Mesenteric fat pad (tissue), 1 donor: ENCODE results near the gene KCTD16. TPM values are rescaled to one million over a fixed set of nuclear protein-coding genes. Genes with fewer than 3 reads are reported as not detected.

Source experiments
- DNase-seq: peaks from one replicate; pipeline ENCODE4 v3.0.0-alpha.2; 2020; ENCODE audit warnings: low spot score
- total RNA-seq: library from RNA; stranded (reverse); fragmentation: NEBNext Ultra II Directional; extraction: Animal tissue kit (Norgen Biotek cat#: 25700); gene quantifications from one replicate; pipeline ENCODE4 v1.2.1, GENCODE V29; 2021
- donor health status: DM: yes; HTN: yes; CAD: no.

Gene KCTD16
- total RNA-seq, 1 donor from 2014 or later = 0.32 TPM

DNA sequence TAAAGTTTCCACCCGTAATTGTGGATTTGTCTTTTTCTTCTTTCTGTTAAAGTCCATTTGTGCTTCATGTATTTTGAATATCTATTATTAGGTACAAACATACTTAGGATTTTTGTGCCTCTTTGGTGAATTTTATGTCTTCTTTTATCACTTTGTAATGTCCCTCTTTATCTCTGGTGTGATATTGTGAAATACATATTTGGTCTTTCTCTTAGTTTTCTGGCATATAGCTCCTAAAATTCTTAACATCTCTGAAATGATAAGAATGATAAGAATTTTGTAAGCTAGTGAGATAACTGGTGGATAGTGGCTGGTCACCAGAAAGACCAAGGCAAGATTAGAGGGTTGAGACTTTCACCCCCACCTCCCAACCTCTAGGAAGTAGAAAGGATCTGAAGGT is 111.1 kb downstream of the KCTD16 start:
- DNase-seq = no peak

DNA sequence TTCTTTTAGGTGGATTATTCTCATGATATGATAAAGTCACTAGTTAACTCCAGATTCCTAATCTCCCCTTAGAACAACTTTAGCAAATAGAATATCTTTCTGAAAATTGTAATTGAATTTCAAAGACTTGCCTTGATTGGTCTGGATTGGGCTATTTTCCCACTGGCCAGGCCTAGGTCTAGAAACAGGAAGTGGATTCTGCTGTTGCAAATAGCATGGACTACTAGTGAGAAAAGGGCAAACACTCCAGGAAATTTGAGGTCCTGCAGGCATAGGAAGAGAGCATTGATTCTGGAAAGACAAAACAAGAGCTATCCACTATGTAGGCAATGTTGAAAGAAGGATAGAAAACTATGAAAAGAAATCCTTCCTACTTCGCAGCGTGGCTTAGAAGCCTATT is 113.4 kb downstream of the KCTD16 start:
- DNase-seq = no peak

- DNase-seq = no peak
Observed at GRCh38 chr5:144284931-144285502, 114.3 kb downstream of the KCTD16 start.

DNA sequence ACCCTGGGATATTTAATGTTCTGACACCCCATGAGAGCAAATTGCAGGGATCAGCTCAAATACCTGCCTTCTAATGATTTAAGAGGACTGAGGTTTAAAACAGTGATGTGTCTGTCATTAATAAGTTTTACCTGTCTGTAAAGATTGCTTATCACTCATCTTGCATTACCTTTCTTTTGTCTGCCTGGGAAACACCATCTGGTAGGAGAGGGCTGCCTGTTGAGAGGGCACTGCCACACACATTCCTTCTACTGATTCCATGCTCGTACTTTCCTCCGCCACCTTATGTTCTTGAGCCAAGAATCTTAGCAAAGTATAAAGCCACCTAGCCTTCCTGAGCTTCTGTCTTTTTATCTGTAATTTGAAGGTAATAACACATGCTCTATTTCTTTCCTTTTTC is 118.6 kb downstream of the KCTD16 start:
- no peak for DNase-seq

- DNase-seq = no peak
Observed at GRCh38 chr5:144292029-144292428, 121.4 kb downstream of the KCTD16 start.

DNA sequence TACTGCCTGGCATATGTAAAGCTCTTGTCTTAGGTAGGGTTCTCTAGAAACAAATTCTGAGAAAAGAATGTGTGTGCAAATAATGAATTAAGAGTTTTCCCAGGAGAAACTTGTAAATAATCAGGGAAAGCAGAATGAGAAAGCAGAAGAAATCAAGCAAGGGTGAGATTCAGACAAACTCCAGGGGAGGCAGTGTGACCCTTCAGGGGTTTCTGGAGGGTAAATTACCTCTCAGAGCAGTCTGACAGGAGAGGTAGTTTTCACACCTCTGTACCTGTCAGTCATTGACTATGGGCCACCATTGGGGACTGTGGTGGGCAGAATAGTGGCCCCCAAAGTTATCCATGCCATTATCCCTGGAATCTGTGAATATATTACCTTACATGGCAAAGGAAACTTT is 124.6 kb downstream of the KCTD16 start:
- DNase-seq = no peak

DNA sequence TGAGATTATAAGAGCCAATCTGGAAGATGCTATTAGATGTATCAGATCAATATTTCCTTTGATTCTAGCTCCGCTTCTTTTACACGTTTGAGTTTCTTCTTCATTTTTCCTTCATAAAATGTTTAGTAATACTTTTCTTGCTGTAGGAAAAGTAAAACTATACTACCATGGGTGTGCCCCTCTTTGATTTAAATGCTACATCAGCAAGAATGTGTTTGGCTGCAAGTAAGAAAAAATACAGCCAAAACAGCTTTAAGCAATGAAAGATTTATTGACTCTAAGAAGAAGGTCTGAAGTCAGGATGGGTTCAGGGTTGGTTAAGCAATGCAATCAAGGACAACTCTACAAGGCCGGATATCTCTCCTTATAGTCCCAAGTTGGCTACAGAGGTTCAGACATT is 126.4 kb downstream of the KCTD16 start:
- DNase-seq = no peak

- no peak for DNase-seq
Observed at GRCh38 chr5:144298658-144299057, 128.0 kb downstream of the KCTD16 start.

- DNase-seq = no peak
Observed at GRCh38 chr5:144304688-144305087, 134.0 kb downstream of the KCTD16 start.

DNA sequence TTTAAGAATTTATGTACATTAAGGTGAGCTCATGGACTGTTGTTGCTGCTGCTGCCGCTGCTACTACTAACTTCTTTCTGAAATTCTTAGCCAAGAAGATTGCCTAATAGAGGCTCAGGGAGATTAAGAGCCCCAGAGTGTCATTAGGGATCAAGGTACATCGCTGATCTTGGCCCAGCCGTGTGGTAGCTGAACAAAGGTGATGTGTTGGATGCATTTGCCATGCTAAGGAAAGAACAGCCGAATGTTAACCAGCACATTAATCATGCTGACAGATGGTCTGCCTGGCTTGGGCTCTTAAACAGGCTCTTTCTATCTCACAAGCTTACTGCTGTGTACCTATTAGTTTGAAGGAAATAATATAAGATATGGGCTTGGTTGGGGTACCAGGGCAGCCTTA is 137.1 kb downstream of the KCTD16 start:
- no peak for DNase-seq

GRCh38 chr5:144308174-144308573 is 137.5 kb downstream of the KCTD16 start:
- no peak for DNase-seq

DNA sequence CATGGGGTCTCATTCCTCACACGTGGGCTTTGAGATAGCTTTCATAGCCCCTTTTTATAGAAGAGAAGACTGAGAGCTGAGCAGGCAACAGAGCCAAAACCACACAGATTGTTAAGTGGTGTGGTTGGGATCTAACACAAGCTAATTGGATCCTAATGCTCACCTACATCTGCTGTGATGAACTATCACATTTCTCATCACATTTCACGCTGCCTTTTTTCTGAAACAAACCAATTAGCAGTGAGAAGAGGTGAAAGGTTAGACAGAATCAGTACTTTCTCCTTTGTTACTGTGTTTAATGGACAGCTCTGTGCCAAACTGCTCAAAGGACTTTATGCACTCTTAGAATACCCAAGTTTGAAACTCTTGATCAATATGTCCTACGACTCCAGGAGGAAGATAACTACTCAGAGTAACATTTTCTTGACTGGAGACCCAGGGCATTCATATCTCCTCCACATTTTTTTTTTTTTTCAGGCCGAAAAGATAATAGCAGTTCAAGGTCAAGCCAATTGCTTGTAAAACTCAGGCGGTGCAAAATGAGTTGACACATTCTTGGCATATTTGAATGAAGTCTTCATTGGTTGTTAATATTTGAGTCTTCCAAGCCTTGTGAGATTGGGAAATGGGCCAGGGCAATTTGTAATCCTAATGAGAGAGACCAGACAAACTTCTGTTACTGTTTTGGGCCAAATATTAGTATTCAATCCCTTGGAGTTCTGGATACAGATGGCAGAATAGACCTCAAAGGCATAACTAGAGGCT is 138.4 kb downstream of the KCTD16 start:
- no peak for DNase-seq

- no peak for DNase-seq
Observed at GRCh38 chr5:144310621-144311020, 139.9 kb downstream of the KCTD16 start.

DNA sequence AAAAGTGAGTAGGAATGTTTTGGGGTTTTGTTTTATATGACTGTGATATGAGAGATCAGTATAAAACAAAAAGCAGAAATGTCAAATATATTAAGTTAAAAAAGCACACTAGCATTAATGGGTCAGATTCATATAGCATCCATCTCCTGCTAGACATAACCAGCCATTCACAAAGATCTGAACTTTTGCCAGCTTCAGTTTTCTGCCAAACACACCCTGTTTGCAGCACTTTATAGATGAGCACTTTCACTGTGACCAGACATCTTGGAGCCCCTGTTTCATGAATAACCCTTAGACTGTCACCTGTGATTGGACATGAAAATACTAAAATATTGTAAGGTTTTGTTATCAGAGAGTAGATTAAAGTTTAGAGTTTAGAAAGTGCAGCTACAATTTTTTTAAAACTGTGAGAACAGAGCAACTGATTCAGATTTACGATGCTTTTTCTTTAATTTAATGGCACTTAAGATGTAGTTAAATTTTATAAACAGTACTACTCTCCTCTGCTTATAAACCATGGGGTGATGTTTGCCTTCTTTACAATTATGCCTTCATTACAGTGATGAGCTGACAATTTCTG is 142.6 kb downstream of the KCTD16 start:
- DNase-seq = no peak

DNA sequence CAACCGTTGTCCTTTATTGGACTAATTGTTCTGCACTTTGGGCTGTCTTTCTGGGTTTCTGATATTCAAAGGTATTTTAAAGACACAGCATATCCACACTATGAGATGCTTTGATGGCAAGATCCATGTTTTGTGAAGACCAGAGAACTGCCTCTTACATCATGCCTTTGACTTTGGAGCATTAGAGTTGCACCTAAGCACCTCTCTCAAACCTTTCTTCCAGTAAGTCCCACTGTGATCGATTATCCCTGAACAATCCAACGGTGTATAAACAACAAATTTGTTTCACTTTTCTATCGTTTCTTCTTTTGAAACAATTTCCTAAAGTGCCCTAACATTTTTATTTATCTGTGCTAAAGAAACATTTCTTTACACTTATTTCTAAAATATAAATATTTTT is 144.4 kb downstream of the KCTD16 start:
- no peak for DNase-seq

DNA sequence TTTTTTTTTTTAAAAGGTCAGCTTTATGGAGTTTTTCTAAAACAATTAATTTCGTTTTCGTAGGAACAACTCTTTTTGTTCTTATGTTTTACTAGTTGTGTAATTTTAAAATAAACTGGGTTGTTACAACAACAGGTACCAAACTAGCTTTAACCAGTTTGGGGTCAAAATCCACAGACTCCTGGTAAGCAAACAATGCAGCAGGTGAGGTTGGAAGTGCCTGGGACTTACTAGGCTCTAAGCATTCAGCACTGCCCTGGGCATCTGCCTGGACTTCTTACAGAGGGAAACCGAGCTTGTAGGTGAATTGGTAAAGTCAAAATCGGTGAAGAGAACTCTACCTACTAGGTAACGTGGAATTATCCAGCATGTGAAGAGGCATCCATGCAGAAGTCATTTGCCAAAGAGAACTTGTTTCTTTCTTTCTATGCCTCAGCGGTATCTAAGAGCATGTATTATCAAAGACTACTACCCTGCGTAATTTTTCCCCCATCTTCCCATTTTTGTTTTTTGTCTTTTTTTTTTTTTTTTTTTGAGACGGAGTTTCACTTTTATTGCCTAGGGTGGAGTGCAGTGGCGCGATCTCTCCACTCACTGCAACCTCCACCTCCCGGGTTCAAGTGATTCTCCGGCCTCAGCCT is 145.4 kb downstream of the KCTD16 start:
- no peak for DNase-seq

- DNase-seq = no peak
Observed at GRCh38 chr5:144318011-144318410, 147.3 kb downstream of the KCTD16 start.

DNA sequence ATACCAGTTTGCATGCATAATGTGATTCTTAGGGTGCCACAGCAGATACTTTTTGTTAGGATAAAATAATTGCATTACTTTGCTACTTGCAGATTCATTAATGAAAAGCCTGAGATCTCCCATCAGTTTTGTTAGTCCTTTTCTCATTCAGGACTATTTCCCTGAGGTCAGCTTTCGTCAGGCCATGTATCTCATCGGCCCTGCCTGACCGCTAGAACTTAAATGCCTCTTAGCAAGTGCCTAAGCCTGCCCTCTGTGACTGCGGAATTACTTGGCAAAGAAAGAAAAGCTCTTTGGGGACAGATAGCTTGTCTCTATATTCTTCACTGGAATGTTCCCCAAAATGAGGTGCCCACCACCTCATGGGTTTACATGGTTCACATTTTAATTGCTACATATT is 147.8 kb downstream of the KCTD16 start:
- no peak for DNase-seq

DNA sequence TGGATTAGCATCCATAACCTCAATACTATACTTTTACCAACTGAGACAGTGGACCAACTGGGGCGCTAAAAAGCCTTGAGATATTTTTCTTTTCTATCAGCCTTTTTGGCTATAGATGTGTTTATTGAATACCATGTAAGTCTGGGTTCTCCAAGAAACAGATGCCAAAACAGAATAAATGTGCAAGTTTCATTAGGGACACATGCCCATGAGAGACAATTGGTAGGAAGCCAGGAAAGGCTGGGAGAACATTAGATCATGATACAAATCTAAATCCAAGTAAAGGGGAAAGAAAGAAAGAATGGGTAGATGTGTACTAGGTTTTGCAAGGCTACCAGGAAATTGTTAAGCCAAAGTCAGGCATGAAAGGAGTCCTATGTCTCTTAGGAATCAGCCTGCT is 152.5 kb downstream of the KCTD16 start:
- DNase-seq = no peak

- no peak for DNase-seq
Observed at GRCh38 chr5:144325532-144325931, 154.9 kb downstream of the KCTD16 start.

DNA sequence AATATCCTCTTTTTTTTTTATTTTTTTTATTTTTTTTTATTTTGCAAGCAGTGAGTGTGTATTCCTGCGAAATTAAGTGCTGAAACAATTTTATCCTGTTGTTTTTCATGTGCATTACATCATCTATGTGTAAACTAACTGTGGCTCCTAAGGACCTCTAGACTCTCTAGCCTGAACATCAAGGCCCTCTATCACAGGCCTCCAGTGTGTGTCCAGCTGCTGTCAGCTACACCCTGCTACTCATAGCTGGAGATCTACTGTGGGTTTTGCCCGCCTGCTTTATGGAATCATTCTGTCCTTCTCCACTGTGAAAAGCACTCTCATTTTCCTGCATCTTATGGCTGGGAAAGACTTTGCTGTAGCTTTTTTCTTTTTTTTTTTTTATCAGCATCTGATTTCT is 157.8 kb downstream of the KCTD16 start:
- no peak for DNase-seq

DNA sequence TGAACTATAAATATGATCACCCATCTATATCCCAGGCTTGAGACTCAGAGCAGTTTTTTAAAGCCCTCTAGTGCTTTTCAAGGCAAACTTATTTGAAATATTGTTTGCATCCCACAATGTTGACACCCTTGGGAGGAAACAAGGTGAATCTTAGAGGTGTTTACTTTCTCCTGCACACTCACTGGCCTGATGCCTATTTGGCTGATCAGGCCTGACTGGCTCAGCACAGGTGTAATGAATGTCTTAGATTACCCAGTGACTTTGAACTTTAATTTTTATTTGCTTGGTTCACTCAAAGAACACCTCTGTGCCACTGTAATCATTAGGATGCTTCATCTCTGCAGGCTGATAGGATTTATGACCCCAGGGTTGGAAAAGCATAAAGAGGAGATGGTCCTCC is 158.3 kb downstream of the KCTD16 start:
- no peak for DNase-seq
